HG03571 (cell line): Measurements from ENCODE around the gene ZNF414.
"Not testable (repeated sequence)": the region's sequence is repeated elsewhere in the genome, so short reads cannot be mapped to it uniquely, and the experiment has no call there.

Source experiments
- ATAC-seq: cut with Tn5 transposase; IDR thresholded peaks from one replicate; pipeline ENCODE4 v1.9.1; 2021; ENCODE audit not compliant: unreplicated experiment

Gene ZNF414

GRCh38 chr19:8517551-8518442, 3.8 kb upstream of the ZNF414 start:
- no peak for ATAC-seq

- ATAC-seq, result no peak
These were observed 1.4 kb upstream of the ZNF414 start for GRCh38 chr19:8515317-8515716.

- ATAC-seq, result not testable (repeated sequence)
These were observed 590 bp upstream of the ZNF414 start for GRCh38 chr19:8514505-8515009.

- ATAC-seq, result no peak
These were observed 806 bp downstream of the ZNF414 start for GRCh38 chr19:8513036-8513686.

- no peak for ATAC-seq
These were observed 1.6 kb downstream of the ZNF414 start for GRCh38 chr19:8512115-8512967.

GRCh38 chr19:8511573-8512101, 2.3 kb downstream of the ZNF414 start:
- ATAC-seq, result no peak

GRCh38 chr19:8510589-8511115, 3.3 kb downstream of the ZNF414 start:
- ATAC-seq, result no peak

- no peak for ATAC-seq
These were observed 7.5 kb downstream of the ZNF414 start for GRCh38 chr19:8506402-8506957.

GRCh38 chr19:8505680-8506401, 8.1 kb downstream of the ZNF414 start:
- no peak for ATAC-seq

GRCh38 chr19:8504919-8505318, 9.0 kb downstream of the ZNF414 start:
- no peak for ATAC-seq

- no peak for ATAC-seq
These were observed 9.8 kb downstream of the ZNF414 start for GRCh38 chr19:8504171-8504570.

GRCh38 chr19:8503510-8503909, 10.5 kb downstream of the ZNF414 start:
- ATAC-seq, result no peak

- no peak for ATAC-seq
These were observed 12.0 kb downstream of the ZNF414 start for GRCh38 chr19:8501981-8502380.

- ATAC-seq, result no peak
These were observed 12.5 kb downstream of the ZNF414 start for GRCh38 chr19:8501516-8501915.

GRCh38 chr19:8500158-8500557, 13.8 kb downstream of the ZNF414 start:
- no peak for ATAC-seq

GRCh38 chr19:8499048-8499833, 14.7 kb downstream of the ZNF414 start:
- no peak for ATAC-seq

- no peak for ATAC-seq
These were observed 15.7 kb downstream of the ZNF414 start for GRCh38 chr19:8498295-8498694.

GRCh38 chr19:8494158-8494557, 19.8 kb downstream of the ZNF414 start:
- ATAC-seq, result no peak

GRCh38 chr19:8491574-8491973, 22.4 kb downstream of the ZNF414 start:
- ATAC-seq, result no peak
